Left lobe of liver (tissue), 2 donors: ENCODE measurements around the gene RNU1-4. TPM values are rescaled to one million over a fixed set of nuclear protein-coding genes. Genes with fewer than 3 reads are reported as not detected.
"Not testable (repeated sequence)": the region's sequence is repeated elsewhere in the genome, so short reads cannot be mapped to it uniquely, and the experiment has no call there.

Experiments
- ATAC-seq: fragments of 200-7000 bp; cut with Tn5 transposase; one replicate; pipeline ENCODE4 v1.9.1; 2020; ENCODE audit warnings: mild to moderate bottlenecking, moderate library complexity
- DNase-seq: peaks from one replicate; pipeline ENCODE4 v3.0.0-alpha.2; 2020; ENCODE audit warnings: low spot score
- total RNA-seq: library from RNA; stranded (reverse); gene quantifications from one replicate; pipeline ENCODE4 v1.2.1, GENCODE V29; 2021
- donor health status: DM: no; HTN: no; CAD: no; lungs with moderate emphysema.
- donor health status: DM: no; HTN: yes; CAD: no.

Gene RNU1-4
- total RNA-seq, 1 donor from 2014 or later: 1,159 TPM

- ATAC-seq (peak; percentile 46), DNase-seq (peak; percentile 73)
Observed at GRCh38 chr1:16764820-16765655, 24.7 kb downstream of the RNU1-4 start.

DNA sequence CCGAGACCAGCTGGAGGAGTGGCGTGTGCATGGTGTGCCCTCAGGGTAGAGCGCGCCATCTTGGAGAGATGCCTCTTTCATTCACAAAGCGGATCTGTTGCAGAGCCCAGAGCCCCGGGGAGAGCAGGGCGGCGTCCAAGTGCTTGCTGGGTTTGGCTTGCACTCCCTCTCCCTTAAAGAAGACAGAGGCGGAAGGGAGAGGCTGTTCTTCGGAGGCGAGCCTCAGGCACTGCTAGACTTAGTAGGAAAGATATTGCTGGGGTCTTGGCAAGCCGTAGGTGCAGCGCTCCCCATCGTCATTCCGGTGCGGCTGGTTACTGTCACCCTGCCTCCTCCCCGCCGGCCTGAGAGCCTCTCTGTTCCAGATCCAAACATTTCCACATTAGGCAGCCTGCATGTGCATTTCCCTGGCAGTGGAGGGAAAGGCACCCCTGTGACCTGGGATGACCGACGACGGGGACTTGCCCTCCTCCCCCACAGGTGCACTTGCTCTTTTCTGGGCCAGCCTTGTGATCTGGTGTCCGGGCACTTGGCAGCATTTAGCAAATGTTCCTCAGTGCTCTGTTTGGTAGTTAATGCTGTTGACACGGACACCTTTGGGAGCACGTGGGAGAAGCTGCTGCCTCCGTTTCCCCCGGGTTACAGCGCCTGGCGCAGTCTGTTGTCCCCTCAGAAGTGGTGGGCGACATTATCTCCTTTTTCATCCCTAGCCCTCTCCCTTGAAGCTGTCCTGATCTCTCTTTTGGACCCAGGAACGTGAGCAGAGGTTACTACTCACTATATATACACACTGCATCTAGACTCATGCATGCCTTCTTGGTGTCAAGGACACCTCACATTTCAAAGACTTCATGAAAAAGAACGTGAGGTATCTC lies 25.7 kb downstream of the RNU1-4 start:
- DNase-seq: peak; percentile 70

GRCh38 chr1:16766689-16767256 lies 26.5 kb downstream of the RNU1-4 start:
- ATAC-seq: peak; percentile 59

More for the DNA sequence above, 25.7 kb downstream of the RNU1-4 start:
- ATAC-seq: peak; percentile 73

DNA sequence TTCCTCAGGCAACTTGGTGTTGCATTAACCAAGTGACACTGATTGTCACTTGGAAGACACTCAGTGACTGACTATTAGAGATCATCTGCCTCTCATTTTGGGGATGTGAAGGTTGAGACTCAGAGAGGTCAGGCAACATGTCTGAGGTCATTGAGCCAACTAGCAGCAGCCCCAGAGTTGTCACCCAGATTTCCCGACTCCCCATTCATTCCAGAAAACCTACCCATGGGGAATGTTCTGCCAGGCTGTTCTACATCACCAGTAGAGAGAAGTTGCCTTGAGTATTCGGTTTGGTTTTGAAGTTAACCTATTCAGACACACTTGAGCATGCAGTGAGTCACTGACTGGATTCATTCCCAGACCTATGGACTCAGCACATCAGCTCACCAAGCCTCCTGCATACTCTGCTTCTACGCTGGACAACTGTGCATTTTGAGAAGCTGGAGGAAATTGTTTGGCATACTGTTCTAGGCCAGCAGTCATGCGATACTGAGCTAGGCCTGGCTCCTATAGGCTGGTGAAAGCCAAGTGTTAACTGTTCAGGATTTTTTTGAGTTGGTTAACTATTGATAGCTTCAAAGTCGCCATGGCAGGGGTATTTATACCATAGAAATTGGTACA lies 29.9 kb downstream of the RNU1-4 start:
- peak; percentile 28 for DNase-seq
- ATAC-seq: not testable (repeated sequence)

More at GRCh38 chr1:16766689-16767256, 26.5 kb downstream of the RNU1-4 start:
- DNase-seq: peak; percentile 69

DNA sequence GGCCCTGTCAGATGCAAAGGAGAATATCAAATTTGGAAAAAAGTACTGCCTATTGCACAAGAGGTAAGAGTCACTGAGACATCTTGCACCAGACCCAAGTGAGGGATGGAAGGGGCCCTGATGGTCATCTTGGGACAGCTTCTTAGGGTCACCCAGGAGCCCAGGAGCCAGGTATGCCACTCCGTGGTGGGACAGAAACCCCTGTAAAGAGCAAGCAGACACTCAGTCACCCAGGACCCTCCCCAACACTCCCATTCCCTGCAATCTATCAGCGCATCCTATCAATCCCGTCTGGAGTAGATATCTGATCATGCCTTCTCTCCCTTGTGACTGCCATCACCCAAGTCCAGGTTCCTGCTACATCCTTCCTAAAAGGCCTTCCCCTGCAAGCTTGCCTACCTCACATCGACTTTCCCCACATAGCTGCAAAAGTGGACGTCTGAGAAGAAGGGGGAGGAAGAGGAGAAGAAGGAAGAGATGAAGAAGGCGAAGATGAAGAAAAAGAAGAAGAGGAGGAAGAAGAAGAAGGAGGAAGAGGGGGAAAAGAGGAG lies 30.7 kb downstream of the RNU1-4 start:
- peak; percentile 39 for DNase-seq
- ATAC-seq: not testable (repeated sequence)

DNA sequence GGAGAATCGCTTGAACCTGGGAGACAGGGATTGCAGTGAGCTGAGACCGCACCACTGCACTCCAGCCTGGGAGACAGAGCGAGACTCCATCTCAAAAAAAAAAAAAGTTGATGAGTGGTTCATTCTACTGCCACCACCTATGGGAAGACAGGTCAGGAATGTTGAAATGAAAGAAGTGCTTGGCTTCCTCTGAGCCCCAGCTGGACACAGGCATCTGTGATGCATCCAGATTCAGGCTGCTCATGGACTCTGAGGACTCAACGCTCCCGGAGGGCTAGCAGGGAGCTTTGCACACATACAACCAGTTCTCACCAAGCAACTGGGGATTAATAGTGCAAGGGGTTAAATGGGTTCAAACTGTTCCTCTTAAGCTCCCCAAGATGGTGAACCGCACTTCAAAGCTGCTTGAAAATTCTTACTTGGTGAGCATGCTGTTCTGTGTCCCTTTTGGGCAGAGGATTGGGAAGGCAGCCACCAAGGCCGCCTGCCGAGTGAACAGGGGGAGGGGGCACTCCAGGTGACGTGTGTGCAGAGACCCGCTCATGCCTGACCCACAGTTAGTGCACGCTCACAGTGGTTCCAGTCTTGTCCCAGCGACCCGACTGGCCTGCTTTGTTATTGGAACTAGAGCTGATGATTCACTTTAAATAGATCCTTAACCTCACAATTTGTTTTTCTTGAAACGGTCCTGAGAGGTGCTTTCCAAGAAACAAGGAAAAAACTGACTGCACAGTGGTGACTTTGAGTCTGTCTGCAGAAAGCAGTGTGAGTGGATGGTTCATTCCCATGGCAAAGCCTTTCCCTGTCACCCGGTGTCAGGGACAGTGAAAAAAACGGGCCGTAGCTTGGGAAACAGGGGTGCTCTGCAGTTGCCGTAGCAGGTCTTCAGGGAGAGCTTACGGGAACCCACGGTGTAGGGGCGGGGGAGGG lies 32.2 kb downstream of the RNU1-4 start:
- not testable (repeated sequence) for ATAC-seq
- DNase-seq: peak; percentile 30

DNA sequence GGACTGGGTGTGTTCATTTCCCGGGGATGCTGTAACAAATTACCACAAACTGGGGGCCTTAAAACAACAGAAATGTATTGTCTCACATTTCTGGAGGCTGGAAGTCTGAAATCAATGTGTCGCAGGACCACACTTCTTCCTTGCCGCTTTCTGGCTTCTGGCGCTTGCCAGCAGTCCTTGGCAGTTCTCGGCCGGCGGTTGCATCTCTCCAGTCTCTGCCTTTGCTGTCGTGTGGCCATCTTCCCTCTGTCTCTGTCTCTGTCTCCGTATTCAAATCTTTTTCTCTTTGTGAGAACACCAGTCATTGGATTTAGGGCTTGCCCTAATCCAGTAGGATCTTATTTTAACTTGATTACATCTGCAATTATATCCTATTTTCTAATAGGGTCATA lies 32.9 kb downstream of the RNU1-4 start:
- peak; percentile 28 for DNase-seq
- ATAC-seq: not testable (repeated sequence)

DNA sequence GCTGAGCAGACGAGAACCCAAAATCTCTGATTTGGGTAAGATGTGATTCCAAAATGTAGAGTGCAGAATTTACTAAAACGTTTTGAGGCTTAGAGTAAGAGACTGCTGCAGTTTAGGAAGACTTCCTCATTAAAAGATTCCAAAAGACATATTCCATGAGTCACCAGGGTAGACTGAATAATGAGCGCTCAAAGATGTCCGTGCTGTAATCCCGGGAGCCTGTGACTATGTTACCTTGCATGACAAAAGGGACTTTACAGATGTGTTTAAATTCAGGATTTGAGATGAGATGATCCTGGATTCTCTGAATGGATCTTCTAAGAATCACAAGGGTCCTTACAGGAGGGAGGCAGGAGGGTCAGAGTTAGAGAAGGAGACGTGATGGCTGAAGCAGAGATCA lies 33.4 kb downstream of the RNU1-4 start:
- ATAC-seq, DNase-seq: not testable (repeated sequence)

- ATAC-seq, DNase-seq: not testable (repeated sequence)
Observed at GRCh38 chr1:16774773-16775172, 34.5 kb downstream of the RNU1-4 start.

DNA sequence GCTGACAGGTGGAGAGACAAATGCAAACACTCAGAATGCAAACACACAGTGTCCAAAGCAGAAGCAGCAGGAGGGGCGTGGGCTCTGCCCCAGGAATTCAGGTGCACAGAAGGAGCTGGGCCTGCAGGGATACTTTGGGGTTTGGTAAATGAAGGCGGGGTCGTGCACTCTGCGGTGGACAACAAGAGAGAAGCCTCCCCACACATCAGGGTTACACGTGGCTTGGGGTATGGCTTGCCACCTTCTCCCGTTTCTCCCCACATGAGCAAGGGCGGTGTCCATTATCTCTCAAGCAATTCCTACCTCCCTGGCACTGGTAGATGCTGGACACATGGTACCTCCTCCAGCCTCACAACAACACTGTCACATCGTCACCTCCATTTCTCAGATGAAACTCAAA lies 35.0 kb downstream of the RNU1-4 start:
- not testable (repeated sequence) for ATAC-seq
- DNase-seq: peak; percentile 37

GRCh38 chr1:16776248-16776647 lies 35.9 kb downstream of the RNU1-4 start:
- ATAC-seq: not testable (repeated sequence)
- peak; percentile 22 for DNase-seq

DNA sequence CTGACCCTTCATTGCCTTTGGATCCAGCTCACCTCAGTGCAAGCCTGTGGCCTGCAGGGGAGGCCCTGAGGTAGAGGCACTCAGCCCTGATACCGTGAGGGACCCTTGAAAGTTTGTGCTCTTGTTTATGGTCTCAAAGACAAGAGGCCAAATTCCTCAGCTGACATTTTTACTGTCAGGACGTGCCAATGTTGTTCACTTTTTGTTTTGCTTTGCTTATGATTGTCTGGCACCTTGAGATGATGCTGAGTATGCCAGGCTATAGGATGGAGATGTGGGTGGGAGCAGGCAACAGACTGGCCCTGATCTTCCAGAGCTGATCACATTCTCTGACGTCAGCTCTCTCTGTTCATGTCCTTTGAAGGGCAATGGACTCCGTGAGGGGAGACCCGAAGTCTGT lies 36.5 kb downstream of the RNU1-4 start:
- DNase-seq, ATAC-seq: not testable (repeated sequence)

DNA sequence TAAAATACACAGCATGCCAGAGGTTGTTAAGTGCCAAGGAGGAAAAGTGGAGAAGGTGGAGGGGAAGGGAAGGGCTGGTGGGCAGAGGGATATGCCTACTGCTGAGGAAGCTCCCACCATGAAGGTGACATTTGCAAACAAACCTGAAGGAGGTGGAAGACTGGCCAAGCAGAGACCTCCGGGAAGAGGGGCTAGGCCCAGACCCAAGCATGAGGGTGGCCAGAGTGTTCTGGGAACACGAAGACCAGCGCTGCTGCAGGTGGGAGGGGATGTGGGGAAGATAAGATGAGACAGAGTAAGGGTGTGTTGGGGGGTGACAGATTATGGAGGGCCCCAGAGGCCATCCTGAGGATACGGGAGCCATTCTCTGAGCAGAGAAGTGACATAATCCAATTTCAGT lies 37.5 kb downstream of the RNU1-4 start:
- not testable (repeated sequence) for ATAC-seq
- peak; percentile 39 for DNase-seq

DNA sequence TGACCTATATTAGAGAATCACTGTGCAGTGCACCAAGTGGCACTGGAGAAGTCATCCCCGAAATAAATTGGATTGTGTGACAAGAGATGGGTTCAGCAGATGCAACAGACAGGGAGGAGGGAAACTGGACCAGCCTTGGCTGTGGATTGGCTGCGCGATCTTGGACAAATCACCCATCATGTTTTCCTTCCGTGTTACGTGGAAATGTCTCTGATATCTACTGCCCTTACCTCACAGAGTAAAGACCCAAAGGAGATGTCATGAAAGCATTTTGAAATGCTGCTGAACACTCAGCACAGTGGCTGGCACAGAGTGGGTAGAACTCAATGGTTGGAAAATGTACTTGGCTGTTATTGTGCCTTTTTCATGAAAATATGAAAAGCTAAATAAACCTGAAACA lies 39.2 kb downstream of the RNU1-4 start:
- peak; percentile 26 for DNase-seq
- ATAC-seq: not testable (repeated sequence)

GRCh38 chr1:16781033-16781432 lies 40.7 kb downstream of the RNU1-4 start:
- not testable (repeated sequence) for ATAC-seq, DNase-seq

DNA sequence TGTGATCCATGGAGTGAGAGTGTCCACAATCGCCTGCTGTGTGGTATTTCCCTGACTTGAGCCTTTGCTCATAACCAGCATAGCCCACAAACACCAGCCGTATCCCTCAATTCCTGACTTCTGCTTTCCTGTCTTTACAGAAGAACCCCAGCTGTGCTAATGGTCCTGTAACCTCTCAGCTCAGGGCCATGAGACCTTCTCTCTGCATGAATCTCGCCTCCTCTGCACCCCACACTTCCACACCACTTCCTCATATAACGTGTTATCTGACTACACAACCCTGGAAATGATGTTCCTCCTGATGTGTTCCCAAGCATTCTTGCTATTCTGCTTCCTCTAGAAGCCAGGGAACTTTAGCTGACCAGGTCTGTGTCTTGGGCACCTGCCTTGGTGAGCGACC lies 41.3 kb downstream of the RNU1-4 start:
- not testable (repeated sequence) for DNase-seq, ATAC-seq

DNA sequence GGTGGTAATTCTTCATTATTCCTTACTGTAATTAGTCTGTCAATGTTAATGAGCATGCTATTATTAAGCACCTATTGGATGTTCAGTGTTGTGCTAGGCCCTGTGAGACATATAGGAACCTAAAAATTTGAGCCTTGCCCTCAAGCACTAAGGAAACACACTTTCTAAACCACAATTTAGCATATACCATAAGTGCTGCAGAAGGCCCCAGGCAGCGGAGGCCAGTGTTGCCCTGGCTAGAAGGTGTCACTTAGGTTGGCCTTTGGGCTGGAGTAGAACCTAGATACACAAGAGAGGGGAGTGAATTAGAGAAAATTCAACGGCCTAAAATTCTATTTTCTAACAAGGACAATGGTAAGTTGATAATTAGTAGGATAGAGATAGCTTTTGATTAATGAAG lies 44.6 kb downstream of the RNU1-4 start:
- ATAC-seq: not testable (repeated sequence)

DNA sequence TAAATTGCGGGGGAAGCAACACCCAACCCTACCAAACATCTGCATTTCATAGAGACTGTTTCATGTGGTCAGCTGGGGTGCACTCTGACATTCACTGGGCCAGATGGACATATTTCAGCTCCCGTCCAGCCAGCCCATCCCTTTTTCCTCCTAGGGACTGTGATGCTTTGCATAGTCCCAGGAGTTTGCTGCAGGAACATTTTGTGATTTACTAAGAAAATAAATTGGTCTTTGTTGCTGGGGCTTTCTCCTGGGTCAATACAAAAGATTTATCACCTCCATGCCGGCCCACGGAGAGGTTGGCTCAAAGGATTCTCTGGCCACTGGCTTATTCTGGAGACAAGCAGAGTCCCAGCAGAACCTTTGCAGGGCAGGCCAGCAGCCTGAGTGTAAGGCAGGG lies 46.0 kb downstream of the RNU1-4 start:
- ATAC-seq: not testable (repeated sequence)
- peak; percentile 28 for DNase-seq

More for the DNA sequence above, 44.6 kb downstream of the RNU1-4 start:
- DNase-seq: not testable (repeated sequence)

DNA sequence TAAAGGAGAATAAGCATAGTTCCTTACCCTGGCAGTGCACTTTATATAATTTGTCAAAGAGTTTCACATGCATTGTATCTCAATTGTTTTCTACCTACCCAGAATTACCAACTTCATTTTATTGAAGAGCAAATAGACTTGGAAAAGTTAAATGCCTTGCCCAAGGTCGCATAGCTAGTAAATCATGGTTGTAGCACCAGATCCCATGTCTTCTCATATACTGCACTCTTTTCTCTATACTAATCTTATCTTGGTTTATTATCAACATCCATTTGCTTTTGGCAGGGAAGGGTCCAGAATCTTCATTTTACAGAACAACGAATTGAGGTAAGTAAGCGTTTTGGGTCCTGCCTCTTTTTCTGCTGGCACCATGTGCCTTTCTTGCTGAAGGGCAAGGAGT lies 46.9 kb downstream of the RNU1-4 start:
- ATAC-seq, DNase-seq: not testable (repeated sequence)
